ENCODE results near the gene ELMO2. TPM values are rescaled to one million over a fixed set of nuclear protein-coding genes. Genes with fewer than 3 reads are reported as not detected.

ELMO2 gene
- total and polyA plus RNA-seq, 2 donors (not counting 1 experiment from before 2014, with no cell fraction given) = 22.1 to 41.7 TPM

DNA sequence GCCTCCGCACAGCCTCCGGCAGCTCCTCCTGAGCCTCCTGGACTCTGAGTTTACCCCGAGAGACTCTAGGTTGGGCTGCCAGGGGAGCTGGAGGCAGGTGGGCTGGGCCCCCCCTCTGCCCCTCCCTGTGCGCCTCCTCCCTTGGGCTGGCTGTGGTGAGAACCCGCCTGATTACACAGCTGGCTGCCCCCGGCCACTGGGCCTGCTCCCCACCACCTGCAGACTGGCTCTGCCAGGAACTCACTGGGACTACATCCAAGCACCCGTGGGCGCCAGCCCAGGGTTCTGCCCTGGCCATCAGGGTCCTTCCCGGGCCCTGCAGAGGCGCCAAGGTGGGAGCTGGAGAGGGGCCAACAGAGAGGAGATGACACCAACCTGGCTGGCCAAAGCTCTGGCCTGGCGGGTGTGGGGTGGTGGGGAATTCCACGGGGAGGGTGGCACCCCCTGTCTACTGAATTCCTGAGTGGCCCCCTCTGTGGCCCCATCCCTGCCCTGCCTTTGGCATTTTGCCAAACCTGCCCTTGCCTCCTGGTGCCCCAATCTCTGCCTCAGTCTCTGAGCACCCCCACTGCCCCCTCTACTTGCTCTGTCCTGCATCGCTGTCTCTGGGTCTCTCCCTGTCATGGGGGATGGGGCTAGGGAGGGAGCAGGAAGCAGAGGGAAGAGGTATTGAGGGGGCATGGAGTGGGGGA is 76.2 kb downstream of the ELMO2 start:
- H3K9me3 Mint-ChIP-seq (ENCODE audit: insufficient read depth) = no peaks in the 10 kb centered on the region
- ATAC-seq (ENCODE audit: low read depth) = no peak

More for the DNA sequence above, 76.2 kb downstream of the ELMO2 start:
- no peak overlapping the region for H3K9ac ChIP-seq (ENCODE audit: low read length)
- Mint-ChIP-seq H3K27ac (no peak overlapping the region), H3K27me3 (peaks cover 33% of the 10 kb centered on the region), H3K4me3 (no peak overlapping the region), H3K4me1 (no peaks in the 10 kb centered on the region)
- TF ChIP-seq, protein P1, sequence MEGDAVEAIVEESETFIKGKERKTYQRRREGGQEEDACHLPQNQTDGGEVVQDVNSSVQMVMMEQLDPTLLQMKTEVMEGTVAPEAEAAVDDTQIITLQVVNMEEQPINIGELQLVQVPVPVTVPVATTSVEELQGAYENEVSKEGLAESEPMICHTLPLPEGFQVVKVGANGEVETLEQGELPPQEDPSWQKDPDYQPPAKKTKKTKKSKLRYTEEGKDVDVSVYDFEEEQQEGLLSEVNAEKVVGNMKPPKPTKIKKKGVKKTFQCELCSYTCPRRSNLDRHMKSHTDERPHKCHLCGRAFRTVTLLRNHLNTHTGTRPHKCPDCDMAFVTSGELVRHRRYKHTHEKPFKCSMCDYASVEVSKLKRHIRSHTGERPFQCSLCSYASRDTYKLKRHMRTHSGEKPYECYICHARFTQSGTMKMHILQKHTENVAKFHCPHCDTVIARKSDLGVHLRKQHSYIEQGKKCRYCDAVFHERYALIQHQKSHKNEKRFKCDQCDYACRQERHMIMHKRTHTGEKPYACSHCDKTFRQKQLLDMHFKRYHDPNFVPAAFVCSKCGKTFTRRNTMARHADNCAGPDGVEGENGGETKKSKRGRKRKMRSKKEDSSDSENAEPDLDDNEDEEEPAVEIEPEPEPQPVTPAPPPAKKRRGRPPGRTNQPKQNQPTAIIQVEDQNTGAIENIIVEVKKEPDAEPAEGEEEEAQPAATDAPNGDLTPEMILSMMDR (IDR thresholded peaks at IDR 0.05) = no peak
- TF ChIP-seq EZH2 (IDR thresholded peaks at IDR 0.05; ENCODE audit: borderline replicate concordance, insufficient read depth, low read depth, low read length, poor library complexity, severe bottlenecking) = no peak
- H3K9me3 ChIP-seq (ENCODE audit: control extremely low read depth in 1 of 3, control insufficient read depth in 2 of 3, insufficient read depth in 1 of 3, low read length in 2 of 3) = peaks cover 0 to 2% (median 0%) of the 10 kb centered on the region in 3 donors
- ChIA-PET CTCF (no interaction called here), POLR2A (no interaction called here)
- H3K79me2 ChIP-seq (ENCODE audit: control insufficient read depth, insufficient read depth, low read length) = no peaks in the 10 kb centered on the region
- no peak overlapping the region for H2AFZ ChIP-seq (ENCODE audit: insufficient read depth, low read depth, low read length, poor library complexity, severe bottlenecking)
- H3K27me3 ChIP-seq (replicated peaks in 1 of 4; ENCODE audit: control extremely low read depth in 1 of 4, control insufficient read depth in 3 of 4, insufficient read depth in 4 of 4, low read length in 3 of 4) = peaks cover 0 to 22% (median 6%) of the 10 kb centered on the region in 4 experiments
- H3K4me2 ChIP-seq (replicated peaks; ENCODE audit: low read depth, low read length, poor library complexity, severe bottlenecking) = no peak overlapping the region
- peaks cover 0 to 5% of the 10 kb centered on the region in 2 donors for H3K4me1 ChIP-seq (ENCODE audit: control insufficient read depth in 2 of 2, insufficient read depth in 2 of 2, low read length in 2 of 2)
- no peaks in the 10 kb centered on the region for H3K36me3 ChIP-seq (replicated peaks in 1 of 2; ENCODE audit: control extremely low read depth in 1 of 2, control insufficient read depth in 1 of 2, extremely low read depth in 1 of 2, insufficient read depth in 2 of 2, low read length in 1 of 2)
- no peak overlapping the region for H3K27ac ChIP-seq (ENCODE audit: low read length in 2 of 2)
- no peak for DNase-seq
- WGBS (ENCODE audit: insufficient coverage) = 42% methylated on average over 11 of the region's 13 CpGs
- intact Hi-C loops (cut with micrococcal nuclease) = no loop called here
- no peak overlapping the region for H3K4me3 ChIP-seq (ENCODE audit: control extremely low read depth in 1 of 5, extremely low read depth in 1 of 5, insufficient read depth in 1 of 5, low read depth in 2 of 5, low read length in 4 of 5)
- no peaks in the 10 kb centered on the region for H4K20me1 ChIP-seq (ENCODE audit: control insufficient read depth, insufficient read depth, low read length, poor library complexity, severe bottlenecking)
